ENCODE results near the gene MAP2K6. TPM values are rescaled to one million over a fixed set of nuclear protein-coding genes. Genes with fewer than 3 reads are reported as not detected.

Gene MAP2K6
- total RNA-seq, 2 experiments from 2014 or later = 10.3 to 27.6 TPM

- Histone ChIP-seq H4K20me1 (ENCODE audit: insufficient read depth, low read length) (no peaks in the 10 kb centered on the region), H3K36me3 (ENCODE audit: insufficient read depth, low read length) (no peaks in the 10 kb centered on the region), H3K4me3 (ENCODE audit: low read depth, low read length, poor library complexity, severe bottlenecking) (no peak overlapping the region), H3K79me2 (ENCODE audit: insufficient read depth, low read depth, low read length) (no peaks in the 10 kb centered on the region), H3K9me2 (ENCODE audit: insufficient read depth, low read length) (no peaks in the 10 kb centered on the region), H3K9me3 (ENCODE audit: low read length) (no peaks in the 10 kb centered on the region), H2AFZ (ENCODE audit: low read length) (no peak overlapping the region), H3K4me2 (ENCODE audit: low read length) (no peak overlapping the region), H3K4me1 (ENCODE audit: insufficient read depth, low read length, poor library complexity, severe bottlenecking) (peaks cover 37% of the 10 kb centered on the region), H3K27ac (ENCODE audit: low read depth, low read length, poor library complexity, severe bottlenecking) (no peak overlapping the region)
- ChIA-PET CTCF (ENCODE audit: unreplicated experiment) (interaction anchor here (1.2 kb wide), 1 partner anchor 12 kb away, joined by 3 read pairs; no protein-coding TSS in a partner anchor), POLR2A (interaction anchor here (0.5 to 6.6 kb wide), 8 partner anchors 9 to 498 kb away, joined by 3 to 49 read pairs (median 4); partner anchors contain the start of gene MAP2K6)
- DNase-seq (ENCODE audit: low spot score) = no peak
- intact Hi-C loops (cut with micrococcal nuclease; ENCODE audit: unreplicated experiment) = no loop called here
- TF ChIP-seq EZH2phosphoT487 (IDR thresholded peaks at IDR 0.05; ENCODE audit: borderline replicate concordance, low read depth, low read length) (no peak), CTCF (conservative IDR thresholded peaks at IDR 0.05; ENCODE audit: low read length) (no peak)
- BruUV-seq (replicated peaks) = no TSS peak
Observed at GRCh38 chr17:69499318-69499717, 84.8 kb downstream of the MAP2K6 start.

DNA sequence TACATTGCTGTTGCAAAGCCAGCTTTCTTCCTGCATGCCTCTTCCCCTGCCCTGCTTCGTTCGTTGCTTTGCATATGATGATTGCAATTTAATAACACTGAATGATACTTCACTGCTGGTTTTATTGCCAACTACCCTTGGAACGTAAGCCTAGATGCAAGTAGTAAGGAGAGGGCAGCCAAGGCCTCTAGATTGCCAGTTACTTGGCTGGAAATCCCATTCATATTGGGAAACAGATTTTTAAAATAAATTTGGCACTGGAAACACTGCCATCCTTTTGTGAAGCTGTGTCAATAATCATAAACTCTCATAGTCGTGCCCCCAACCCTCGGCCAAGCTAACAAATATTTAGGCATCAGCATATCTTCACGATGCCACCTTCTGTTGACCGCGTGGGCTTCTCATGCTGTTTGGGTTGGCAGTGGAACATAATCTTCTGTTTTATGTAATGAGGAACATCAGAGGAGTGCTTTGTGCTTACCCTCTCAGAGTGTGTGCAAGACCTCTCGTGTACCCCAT lies 86.5 kb downstream of the MAP2K6 start:
- intact Hi-C loops (cut with micrococcal nuclease; ENCODE audit: unreplicated experiment) = loop anchor here (5.0 kb wide), 2 partner anchors 174 to 729 kb away; partner anchors contain the start of gene ABCA5
- no peak overlapping the region for H2AFZ ChIP-seq (ENCODE audit: low read length)
- no peak for DNase-seq (ENCODE audit: low spot score)
- POLR2A ChIA-PET = interaction anchor here (0.6 to 6.6 kb wide), 15 partner anchors 7 to 859 kb away, joined by 3 to 49 read pairs (median 4); partner anchors contain the start of gene MAP2K6
- no peak overlapping the region for H3K4me3 ChIP-seq (ENCODE audit: low read depth, low read length, poor library complexity, severe bottlenecking)
- H3K9me2 ChIP-seq (ENCODE audit: insufficient read depth, low read length) = no peaks in the 10 kb centered on the region
- no peak overlapping the region for H3K27ac ChIP-seq (ENCODE audit: low read depth, low read length, poor library complexity, severe bottlenecking)
- H4K20me1 ChIP-seq (ENCODE audit: insufficient read depth, low read length) = no peaks in the 10 kb centered on the region
- CTCF ChIA-PET (ENCODE audit: unreplicated experiment) = interaction anchor here (0.6 to 1.2 kb wide), 2 partner anchors 15 to 55 kb away, joined by 3 read pairs; no protein-coding TSS in a partner anchor
- BruUV-seq (replicated peaks) = no TSS peak
- H3K4me1 ChIP-seq (ENCODE audit: insufficient read depth, low read length, poor library complexity, severe bottlenecking) = peaks cover 50% of the 10 kb centered on the region
- no peaks in the 10 kb centered on the region for H3K79me2 ChIP-seq (ENCODE audit: insufficient read depth, low read depth, low read length)
- no peak for TF ChIP-seq CTCF (conservative IDR thresholded peaks at IDR 0.05; ENCODE audit: low read length)
- no peak for TF ChIP-seq EZH2phosphoT487 (IDR thresholded peaks at IDR 0.05; ENCODE audit: borderline replicate concordance, low read depth, low read length)
- no peaks in the 10 kb centered on the region for H3K36me3 ChIP-seq (ENCODE audit: insufficient read depth, low read length)
- no peak overlapping the region for H3K4me2 ChIP-seq (ENCODE audit: low read length)
- H3K9me3 ChIP-seq (ENCODE audit: low read length) = no peaks in the 10 kb centered on the region

Measured in OCI-LY7 (cell line).